HG03558 (cell line): ENCODE data around the gene KLHL8.
"Not testable (repeated sequence)": the region's sequence is repeated elsewhere in the genome, so short reads cannot be mapped to it uniquely, and the experiment has no call there.

ENCODE experiments used
- ATAC-seq: cut with Tn5 transposase; IDR thresholded peaks from one replicate; pipeline ENCODE4 v1.9.1; 2021; ENCODE audit warnings: moderate number of reproducible peaks; ENCODE audit not compliant: unreplicated experiment; ENCODE audit errors: extremely low read depth

The KLHL8 gene

GRCh38 chr4:87185146-87185870 lies 35.1 kb downstream of the KLHL8 start:
- no peak for ATAC-seq

GRCh38 chr4:87180767-87181166 lies 39.7 kb downstream of the KLHL8 start:
- no peak for ATAC-seq

DNA sequence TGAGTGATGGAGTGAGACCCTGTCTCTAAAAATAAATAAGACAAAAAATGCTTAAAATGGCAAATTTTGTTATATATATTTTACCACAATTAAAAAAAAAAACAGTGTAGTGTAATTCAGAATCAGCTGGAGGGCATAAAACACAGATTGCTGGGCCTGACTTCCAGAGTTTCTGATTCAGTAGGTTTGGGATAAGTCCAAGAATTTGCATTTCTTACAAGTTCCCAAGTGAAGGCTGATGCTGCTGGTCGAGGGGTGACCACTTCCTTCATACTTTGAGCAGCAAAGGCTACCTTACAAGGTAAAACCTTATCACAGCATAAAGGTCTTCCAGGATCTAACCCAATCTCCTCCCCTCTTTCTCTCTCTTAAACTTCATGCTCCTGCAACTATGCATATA lies 40.7 kb downstream of the KLHL8 start:
- no peak for ATAC-seq

DNA sequence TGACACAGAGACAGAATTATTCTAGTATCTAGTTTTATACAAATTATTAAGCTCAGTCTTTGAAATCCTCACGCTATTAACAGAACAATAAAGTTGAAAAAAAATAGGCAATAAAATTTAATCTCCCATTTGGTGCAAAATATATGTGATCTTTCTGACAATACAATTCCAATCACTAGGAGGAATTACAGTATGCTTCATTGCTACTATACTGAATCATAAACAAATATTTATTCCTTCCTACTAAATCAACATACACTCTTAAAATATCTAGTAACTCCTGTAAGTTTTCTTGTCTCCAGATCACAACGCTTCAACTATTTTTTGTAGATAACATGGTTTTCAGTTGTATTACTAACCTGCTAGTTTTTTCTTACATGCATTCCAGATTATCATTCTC lies 45.7 kb downstream of the KLHL8 start:
- ATAC-seq = no peak

DNA sequence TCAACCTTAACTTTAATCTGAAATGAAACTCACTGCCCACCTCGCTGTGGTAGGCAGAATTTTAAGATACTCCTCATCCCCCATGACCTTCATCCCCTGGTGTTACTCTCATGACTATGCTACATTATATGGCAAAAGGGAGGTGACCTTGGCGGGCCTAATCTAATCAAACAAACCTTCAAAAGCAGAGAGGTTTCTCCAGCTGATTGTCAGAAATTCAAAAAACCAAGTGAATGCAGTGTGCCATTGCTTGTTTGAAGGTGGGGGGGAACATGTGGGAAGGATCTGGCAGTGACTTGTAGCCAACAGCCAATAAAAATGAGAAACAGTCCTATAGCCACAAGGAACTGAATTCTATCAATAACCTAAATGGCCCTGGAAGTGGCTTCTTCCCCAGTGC lies 48.5 kb downstream of the KLHL8 start:
- ATAC-seq = no peak

DNA sequence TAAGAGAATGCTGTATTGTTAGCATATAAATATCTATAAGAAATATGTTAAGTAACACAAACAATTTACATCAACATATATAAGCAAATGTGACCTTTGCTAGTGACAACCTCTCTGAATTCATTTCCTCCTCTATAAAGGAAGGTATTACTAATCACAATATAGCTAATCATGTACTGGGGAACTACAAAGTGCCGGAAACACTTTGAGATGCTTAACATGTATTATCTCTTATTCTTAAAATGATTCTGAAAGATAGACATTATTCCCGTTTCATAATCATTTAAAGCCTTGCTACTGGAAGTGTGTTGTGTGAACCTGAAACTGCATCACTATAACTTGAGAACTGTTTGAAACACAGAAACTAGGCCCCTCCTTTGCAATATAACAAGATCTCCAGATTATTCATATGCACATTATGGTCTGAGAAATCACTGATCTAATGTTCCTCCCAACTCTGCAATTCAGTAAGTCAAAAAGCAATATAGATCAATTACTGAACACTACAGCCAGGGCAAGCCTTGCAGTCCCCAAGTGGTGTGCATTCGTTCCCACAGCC lies 54.0 kb downstream of the KLHL8 start:
- no peak for ATAC-seq

GRCh38 chr4:87165892-87166291 lies 54.5 kb downstream of the KLHL8 start:
- ATAC-seq = no peak

DNA sequence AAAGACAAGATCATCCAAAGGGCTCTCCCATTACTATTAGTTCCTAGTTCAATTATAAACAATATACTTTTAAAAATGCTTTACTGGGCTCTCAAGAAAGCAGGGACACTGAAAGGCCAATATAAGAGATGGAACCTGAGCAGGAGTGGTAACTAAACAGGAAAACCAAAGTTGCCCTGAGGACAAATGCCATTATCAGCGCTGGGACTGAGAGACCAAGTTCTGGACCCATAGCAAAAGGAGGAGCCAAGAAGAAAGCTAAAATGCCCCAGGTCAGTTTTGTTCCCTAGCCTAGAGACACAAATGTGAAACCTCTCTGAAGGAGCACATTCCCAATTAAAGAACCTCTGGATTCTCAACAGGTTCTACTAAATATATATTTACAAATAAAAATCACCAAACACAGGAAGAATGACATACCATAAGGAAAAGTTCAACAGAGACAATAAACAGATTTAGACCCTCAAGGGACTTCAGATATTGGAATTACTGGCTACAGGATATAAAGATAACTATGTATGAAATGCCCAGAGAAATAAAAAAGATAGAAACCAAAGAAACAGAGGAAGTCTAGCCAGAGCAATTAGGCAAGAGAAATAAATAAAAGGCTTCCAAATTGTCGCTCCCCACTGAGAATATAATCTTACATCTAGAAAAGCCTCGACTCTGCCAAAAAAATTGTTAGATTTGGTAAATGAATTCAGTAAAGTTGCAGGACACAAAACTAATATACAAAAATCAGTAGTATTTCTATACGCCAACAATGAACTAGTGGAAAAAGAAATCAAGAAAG lies 67.1 kb downstream of the KLHL8 start:
- ATAC-seq = no peak

DNA sequence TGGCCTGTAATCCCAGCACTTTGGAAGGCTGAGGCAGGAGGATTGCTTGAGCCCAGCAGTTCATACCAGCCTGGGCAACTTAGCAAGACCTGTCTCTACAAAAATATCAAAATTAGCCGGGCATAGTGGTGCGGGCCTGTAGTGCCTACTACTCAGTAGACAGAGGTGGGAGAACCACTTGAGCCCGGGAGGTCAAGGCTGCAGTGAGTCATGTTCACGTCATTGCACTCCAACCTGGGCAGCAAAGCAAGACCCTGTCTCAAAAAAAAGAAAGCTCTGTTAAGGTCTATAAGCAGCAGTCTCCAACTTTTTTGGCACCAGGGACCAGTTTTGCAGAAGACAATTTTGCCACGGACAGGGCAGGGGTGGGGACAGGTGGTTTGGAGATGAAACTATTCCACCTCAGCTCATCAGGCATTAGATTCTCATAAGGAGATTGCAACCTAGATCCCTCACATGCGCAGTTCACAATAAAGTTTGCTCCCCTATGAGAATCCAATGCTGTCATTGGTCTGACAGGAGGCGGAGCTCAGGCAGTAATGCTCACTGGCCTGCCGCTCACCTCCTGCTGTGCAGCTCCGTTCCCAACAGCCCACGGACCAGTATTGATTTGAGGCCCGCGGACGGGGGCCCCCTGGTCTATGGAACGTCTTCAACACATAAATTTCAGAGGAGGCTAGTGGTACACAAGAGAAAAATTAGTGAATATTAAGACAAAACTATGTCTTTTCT lies 67.9 kb downstream of the KLHL8 start:
- ATAC-seq = no peak

DNA sequence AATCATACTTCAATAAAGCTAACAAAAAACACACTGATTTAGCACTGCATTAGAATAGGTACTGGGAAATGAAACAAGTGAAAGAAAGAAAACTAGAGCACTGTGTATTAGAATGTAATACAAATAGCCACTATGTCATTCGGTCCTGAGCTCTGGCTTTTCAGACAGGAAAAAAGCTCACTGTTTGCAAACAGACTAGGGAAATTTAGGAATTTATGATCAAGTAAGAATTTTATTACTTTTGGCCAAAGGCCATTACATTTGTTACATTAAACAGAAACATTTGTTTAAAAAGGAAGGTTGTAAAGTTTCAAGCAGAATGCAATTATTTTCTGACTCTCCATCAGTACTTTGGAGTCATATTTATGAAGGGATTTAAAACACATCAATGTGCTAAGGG lies 68.7 kb downstream of the KLHL8 start:
- no peak for ATAC-seq

DNA sequence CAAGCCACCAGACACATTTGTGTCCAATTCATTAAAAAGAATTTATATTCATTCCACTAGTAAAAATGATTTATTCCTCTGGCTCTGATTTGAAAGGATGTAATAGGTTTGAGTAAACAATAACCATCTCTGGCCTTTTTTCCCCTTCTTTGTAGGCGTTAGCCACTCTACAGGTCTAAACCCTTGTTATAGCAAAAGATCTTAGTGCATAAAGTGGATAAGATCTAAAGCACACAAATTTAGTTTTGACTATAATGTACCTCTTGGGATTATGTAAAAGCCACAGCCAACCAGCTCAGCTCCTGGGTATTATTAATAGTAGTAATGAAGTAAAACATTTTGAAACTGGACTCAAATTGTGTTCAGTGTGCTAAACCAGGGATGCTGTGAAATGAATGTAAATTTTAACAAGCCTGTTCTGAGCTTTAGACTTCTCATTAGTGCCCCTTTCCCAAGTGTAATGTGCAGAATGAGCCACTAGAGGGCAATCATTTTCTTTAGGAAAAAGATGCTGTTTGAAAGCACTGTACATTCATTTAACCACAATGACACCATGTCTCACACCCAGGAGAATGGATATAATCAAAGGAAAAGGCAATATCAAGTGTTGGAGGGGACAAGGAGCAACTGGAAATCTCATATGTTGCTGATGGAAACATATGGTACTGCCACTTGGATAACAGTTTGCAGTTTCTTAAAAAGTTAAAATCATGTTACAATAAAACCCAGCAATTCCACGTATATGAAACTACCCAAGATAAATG lies 69.7 kb downstream of the KLHL8 start:
- peak; percentile 37 for ATAC-seq

DNA sequence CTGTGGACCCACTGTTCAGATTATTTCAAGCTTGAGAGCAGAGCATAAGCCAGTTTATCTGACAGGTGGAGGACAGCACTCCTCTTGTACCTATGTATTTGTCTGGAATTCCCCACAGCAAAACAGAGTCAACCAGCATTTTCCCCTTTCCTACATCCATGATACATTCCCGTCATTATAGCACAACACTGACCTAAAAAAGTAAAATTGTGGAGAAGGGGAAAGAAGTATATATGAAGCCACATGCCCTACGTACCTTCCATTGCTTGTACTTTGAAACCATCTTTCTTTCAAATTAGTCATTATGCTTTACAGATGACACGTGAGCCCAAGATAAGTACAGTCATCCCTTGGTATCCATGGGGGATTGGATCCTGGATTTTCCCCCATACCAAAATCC lies 73.3 kb downstream of the KLHL8 start:
- ATAC-seq = no peak

DNA sequence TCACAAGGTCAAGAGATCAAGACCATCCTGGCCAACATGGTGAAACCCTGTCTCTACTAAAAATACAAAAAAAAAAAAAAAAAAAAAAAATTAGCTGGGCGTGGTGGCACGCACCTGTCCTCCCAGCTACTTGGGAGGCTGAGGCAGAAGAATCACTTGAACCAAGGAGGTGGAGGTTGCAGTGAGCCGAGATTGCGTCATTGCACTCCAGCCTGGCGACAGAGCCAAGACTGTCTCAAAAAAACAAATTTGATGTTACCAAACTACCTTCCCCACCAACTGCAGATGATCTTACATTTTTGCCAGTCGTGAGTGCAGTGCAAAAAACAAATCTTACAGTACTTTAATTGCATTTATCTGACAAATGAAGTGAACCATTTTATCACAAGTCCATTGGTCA lies 74.5 kb downstream of the KLHL8 start:
- ATAC-seq = not testable (repeated sequence)

GRCh38 chr4:87144356-87144755 lies 76.1 kb downstream of the KLHL8 start:
- ATAC-seq = no peak

- ATAC-seq = no peak
Observed at GRCh38 chr4:87141428-87141827, 79.0 kb downstream of the KLHL8 start.

DNA sequence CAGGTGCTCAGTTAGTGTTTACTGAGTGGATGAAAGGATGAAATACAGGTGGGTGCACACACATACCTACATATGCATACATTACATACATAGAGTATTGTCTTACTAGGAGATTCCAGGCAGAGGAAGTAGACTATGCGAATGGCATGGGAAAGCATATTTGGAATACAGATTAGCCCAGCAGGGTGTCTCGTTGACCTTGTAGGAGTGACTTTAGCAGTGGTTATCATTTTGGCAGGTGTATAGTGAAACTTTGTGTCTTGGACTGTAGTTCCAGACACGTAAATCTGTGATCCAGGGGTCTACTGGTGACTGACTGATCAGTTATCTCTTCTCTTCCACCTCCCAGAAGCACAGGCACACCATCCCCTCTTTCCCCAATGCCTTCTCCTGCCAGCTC lies 86.3 kb downstream of the KLHL8 start:
- ATAC-seq = no peak

DNA sequence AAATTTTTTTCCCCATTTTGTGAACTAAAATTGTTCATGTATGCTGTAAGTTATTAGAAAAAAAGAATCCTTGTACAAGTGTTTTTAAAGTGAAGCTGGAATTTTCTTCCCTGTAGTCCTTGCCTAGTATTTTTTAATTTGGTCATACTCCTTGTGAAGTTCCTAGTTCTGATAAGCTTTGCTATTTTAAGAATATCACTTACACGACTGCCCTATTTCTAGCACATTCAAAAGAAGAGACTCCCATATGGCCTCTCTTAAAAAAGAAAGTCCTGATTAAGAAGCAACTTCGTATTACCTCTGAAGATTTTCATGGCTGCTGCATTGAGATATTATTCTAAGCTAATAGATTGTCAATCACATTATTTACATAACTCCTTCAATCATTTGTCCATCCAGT lies 87.2 kb downstream of the KLHL8 start:
- ATAC-seq = no peak

- no peak for ATAC-seq
Observed at GRCh38 chr4:87132035-87132434, 88.4 kb downstream of the KLHL8 start.

- no peak for ATAC-seq
Observed at GRCh38 chr4:87130985-87131703, 89.3 kb downstream of the KLHL8 start.

DNA sequence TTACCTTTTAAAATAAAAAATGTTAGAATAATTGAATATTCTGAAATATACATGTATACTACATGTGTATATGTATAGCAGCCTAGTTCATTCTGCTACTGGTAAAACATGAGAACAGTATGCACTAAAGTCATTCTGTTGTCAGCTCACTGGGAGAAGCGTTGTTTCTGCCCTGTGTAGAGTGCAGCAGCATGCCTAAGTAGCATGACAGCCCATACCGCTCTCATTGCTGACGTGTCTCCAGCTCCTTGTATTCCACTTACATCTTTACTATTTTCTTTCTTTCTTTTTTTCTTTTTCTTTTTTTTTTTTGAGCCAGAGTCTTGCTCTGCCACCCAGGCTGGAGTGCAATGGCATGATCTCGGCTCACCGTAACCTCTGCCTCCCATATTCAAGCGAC lies 90.7 kb downstream of the KLHL8 start:
- no peak for ATAC-seq
